NOMO-1 treated with DMSO at 0.1 percent for 48 hours (cell line): ENCODE results near the gene TGM3.
A peak's percentile ranks its signal among the peaks of the same experiment; 100 is the strongest.

ENCODE experiments used
- DNase-seq: peaks from one replicate; lab custom pipeline; 2025; ENCODE audit not compliant: unreplicated experiment; lab: John Stamatoyannopoulos, UW

Gene TGM3

GRCh38 chr20:2283706-2284423 lies 11.9 kb upstream of the TGM3 start:
- DNase-seq: no peak

GRCh38 chr20:2285193-2285592 lies 10.6 kb upstream of the TGM3 start:
- DNase-seq: no peak

GRCh38 chr20:2285613-2286012 lies 10.2 kb upstream of the TGM3 start:
- DNase-seq: no peak

- no peak for DNase-seq
These were observed 8.3 kb upstream of the TGM3 start for GRCh38 chr20:2287504-2287903.

- DNase-seq: peak; percentile 47
These were observed 6.3 kb upstream of the TGM3 start for GRCh38 chr20:2289475-2289874.

- no peak for DNase-seq
These were observed 5.3 kb upstream of the TGM3 start for GRCh38 chr20:2290486-2290885.

- peak; percentile 98 for DNase-seq
These were observed 3.2 kb upstream of the TGM3 start for GRCh38 chr20:2292416-2293110.

GRCh38 chr20:2293486-2293885 lies 2.3 kb upstream of the TGM3 start:
- DNase-seq: no peak

- DNase-seq: no peak
These were observed 1.8 kb upstream of the TGM3 start for GRCh38 chr20:2293971-2294370.

GRCh38 chr20:2295286-2295685 lies 515 bp upstream of the TGM3 start:
- no peak for DNase-seq

- no peak for DNase-seq
These were observed 939 bp downstream of the TGM3 start for GRCh38 chr20:2296524-2297356.

- DNase-seq: no peak
These were observed 1.5 kb downstream of the TGM3 start for GRCh38 chr20:2297357-2297728.

- DNase-seq: no peak
These were observed 2.3 kb downstream of the TGM3 start for GRCh38 chr20:2298116-2298515.

GRCh38 chr20:2298701-2299100 lies 2.9 kb downstream of the TGM3 start:
- DNase-seq: no peak

- DNase-seq: peak; percentile 88
These were observed 3.5 kb downstream of the TGM3 start for GRCh38 chr20:2299301-2299700.

- no peak for DNase-seq
These were observed 4.2 kb downstream of the TGM3 start for GRCh38 chr20:2300002-2300401.

- DNase-seq: no peak
These were observed 4.6 kb downstream of the TGM3 start for GRCh38 chr20:2300420-2300819.

- peak; percentile 98 for DNase-seq
These were observed 5.4 kb downstream of the TGM3 start for GRCh38 chr20:2301164-2301622.

GRCh38 chr20:2302384-2303060 lies 6.7 kb downstream of the TGM3 start:
- peak; percentile 30 for DNase-seq

- DNase-seq: no peak
These were observed 7.9 kb downstream of the TGM3 start for GRCh38 chr20:2303673-2304072.

- no peak for DNase-seq
These were observed 8.4 kb downstream of the TGM3 start for GRCh38 chr20:2304180-2304579.
